ENCODE measurements around the gene FRYL.

Gene FRYL

GRCh38 chr4:48670587-48670986 is 109.5 kb downstream of the FRYL start:
- H3K27me3 ChIP-seq (ENCODE audit: control insufficient read depth, insufficient read depth, low read length): no peaks in the 10 kb centered on the region
- no peaks in the 10 kb centered on the region for H3K9me3 ChIP-seq (ENCODE audit: control insufficient read depth, low read length)
- H3K4me2 ChIP-seq (ENCODE audit: low read length): no peak overlapping the region
- H3K79me2 ChIP-seq: peaks cover 14% of the 10 kb centered on the region
- H3K27ac ChIP-seq: no peak overlapping the region
- no peak overlapping the region for H3K9ac ChIP-seq
- H3K4me3 ChIP-seq (ENCODE audit: low read depth, low read length): no peak overlapping the region
- H3K36me3 ChIP-seq (ENCODE audit: control insufficient read depth, insufficient read depth, low read length): no peaks in the 10 kb centered on the region
- H2AFZ ChIP-seq: no peak overlapping the region
- no peak for TF ChIP-seq CTCF (IDR thresholded peaks at IDR 0.05)
- H3K4me1 ChIP-seq: no peaks in the 10 kb centered on the region

DNA sequence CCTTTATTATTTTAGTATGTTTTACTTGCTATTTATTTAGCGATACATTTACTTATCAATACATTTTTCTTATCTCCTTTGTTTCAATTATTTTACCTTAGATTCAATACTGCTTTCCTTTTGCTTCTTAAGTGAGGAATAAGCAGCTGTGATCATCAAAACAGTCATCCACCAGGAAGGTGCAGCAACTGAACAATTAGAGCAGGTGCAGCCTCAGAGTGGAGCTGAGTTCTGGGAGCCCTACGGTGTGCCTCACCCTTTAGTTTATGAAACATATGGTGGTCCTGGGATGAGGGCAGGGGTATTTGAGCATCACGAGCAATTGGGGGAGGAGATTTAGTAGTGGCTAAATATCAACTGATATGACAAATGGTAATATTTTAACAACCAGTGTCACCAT is 111.0 kb downstream of the FRYL start:
- H3K4me3 ChIP-seq (ENCODE audit: low read depth, low read length): no peak overlapping the region
- H3K27ac ChIP-seq: no peak overlapping the region

GRCh38 chr4:48668254-48669017 is 111.6 kb downstream of the FRYL start:
- no peak overlapping the region for H3K4me2 ChIP-seq (ENCODE audit: low read length)
- no peaks in the 10 kb centered on the region for H3K9me3 ChIP-seq (ENCODE audit: control insufficient read depth, low read length)
- no peak for TF ChIP-seq CTCF (IDR thresholded peaks at IDR 0.05)
- no peak overlapping the region for H3K27ac ChIP-seq
- H3K9ac ChIP-seq: no peak overlapping the region
- no peak overlapping the region for H3K4me3 ChIP-seq (ENCODE audit: low read depth, low read length)
- no peaks in the 10 kb centered on the region for H3K4me1 ChIP-seq
- no peak overlapping the region for H2AFZ ChIP-seq
- H3K36me3 ChIP-seq (ENCODE audit: control insufficient read depth, insufficient read depth, low read length): no peaks in the 10 kb centered on the region
- H3K27me3 ChIP-seq (ENCODE audit: control insufficient read depth, insufficient read depth, low read length): no peaks in the 10 kb centered on the region
- peaks cover 10% of the 10 kb centered on the region for H3K79me2 ChIP-seq

More for the DNA sequence above, 111.0 kb downstream of the FRYL start:
- Histone ChIP-seq H3K36me3 (ENCODE audit: control insufficient read depth, insufficient read depth, low read length) (no peaks in the 10 kb centered on the region), H3K4me1 (no peaks in the 10 kb centered on the region), H2AFZ (no peak overlapping the region), H3K9me3 (ENCODE audit: control insufficient read depth, low read length) (no peaks in the 10 kb centered on the region), H3K79me2 (peaks cover 10% of the 10 kb centered on the region), H3K27me3 (ENCODE audit: control insufficient read depth, insufficient read depth, low read length) (no peaks in the 10 kb centered on the region), H3K4me2 (ENCODE audit: low read length) (no peak overlapping the region), H3K9ac (no peak overlapping the region)
- TF ChIP-seq CTCF (IDR thresholded peaks at IDR 0.05): no peak

DNA sequence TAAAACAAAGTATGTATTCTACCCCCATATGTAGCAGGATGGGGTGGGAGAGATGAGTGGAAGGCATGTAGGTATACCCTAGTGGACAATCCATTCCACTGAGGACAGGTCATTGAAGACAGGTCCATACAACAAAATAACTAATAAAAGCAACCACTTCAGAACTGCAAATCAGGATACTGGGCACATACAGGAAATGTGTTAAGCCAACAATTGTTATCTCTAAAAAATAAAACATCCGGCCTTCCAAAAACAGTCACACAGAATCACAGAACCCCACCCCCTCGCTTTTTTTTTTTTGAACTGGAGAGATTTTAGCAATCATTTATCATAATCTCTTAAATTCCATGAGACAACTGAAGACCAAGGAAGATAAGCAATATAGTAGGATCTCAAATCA is 112.9 kb downstream of the FRYL start:
- TF ChIP-seq CTCF (IDR thresholded peaks at IDR 0.05): no peak
- no peak overlapping the region for H3K27ac ChIP-seq

More for the DNA sequence above, 112.9 kb downstream of the FRYL start:
- Histone ChIP-seq H2AFZ (no peak overlapping the region), H3K36me3 (ENCODE audit: control insufficient read depth, insufficient read depth, low read length) (no peaks in the 10 kb centered on the region), H3K4me1 (no peaks in the 10 kb centered on the region), H3K4me2 (ENCODE audit: low read length) (no peak overlapping the region), H3K9ac (no peak overlapping the region), H3K9me3 (ENCODE audit: control insufficient read depth, low read length) (no peaks in the 10 kb centered on the region), H3K79me2 (peaks cover 10% of the 10 kb centered on the region), H3K4me3 (ENCODE audit: low read depth, low read length) (no peak overlapping the region), H3K27me3 (ENCODE audit: control insufficient read depth, insufficient read depth, low read length) (no peaks in the 10 kb centered on the region)
